HG02885 (cell line): ENCODE results near the gene RAX2.
"Not testable (repeated sequence)": the region's sequence is repeated elsewhere in the genome, so short reads cannot be mapped to it uniquely, and the experiment has no call there.

ENCODE experiments used
- ATAC-seq: cut with Tn5 transposase; IDR thresholded peaks from one replicate; pipeline ENCODE4 v1.9.1; 2021; ENCODE audit warnings: mild to moderate bottlenecking; ENCODE audit not compliant: unreplicated experiment, poor library complexity

RAX2 gene

DNA sequence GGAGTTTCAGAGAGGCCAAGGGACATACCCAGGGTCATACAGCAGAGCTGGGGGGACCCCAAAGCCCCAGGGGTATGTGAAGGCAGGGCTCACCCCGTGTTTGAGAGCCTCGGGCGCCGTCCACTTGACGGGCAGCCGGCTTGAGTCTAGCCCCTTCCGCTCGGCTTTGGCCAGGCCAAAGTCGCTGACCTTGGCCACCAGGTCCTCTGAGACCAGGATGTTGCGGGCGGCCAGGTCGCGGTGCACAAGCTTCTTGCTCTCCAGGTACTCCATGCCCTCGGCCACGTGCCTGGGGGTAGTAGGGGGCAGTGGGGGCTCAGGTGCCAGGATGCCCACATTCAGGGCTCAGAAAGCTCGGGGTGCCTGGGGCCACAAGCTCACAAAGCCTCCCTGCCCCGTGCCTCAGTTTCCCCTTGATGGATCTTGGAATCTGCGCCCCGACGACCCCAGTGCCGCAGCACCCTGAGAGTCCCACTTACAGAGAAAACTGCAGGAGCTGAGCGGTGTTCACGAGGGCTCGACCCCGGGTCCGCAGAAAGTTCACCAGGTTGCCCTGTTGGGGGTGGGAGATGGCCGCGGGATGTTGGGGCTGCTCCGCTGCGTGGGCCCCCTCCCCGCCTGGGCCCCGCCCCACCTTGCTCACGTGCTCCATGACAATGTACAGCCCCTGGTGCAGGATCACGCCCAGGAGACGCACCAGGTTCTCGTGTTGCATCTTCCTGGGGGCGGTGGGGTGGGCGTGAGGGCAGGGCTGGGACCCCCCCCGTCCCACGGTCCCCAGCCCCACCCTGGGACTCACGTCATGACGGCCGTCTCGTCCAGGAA lies 7.1 kb upstream of the RAX2 start:
- ATAC-seq = no peak

DNA sequence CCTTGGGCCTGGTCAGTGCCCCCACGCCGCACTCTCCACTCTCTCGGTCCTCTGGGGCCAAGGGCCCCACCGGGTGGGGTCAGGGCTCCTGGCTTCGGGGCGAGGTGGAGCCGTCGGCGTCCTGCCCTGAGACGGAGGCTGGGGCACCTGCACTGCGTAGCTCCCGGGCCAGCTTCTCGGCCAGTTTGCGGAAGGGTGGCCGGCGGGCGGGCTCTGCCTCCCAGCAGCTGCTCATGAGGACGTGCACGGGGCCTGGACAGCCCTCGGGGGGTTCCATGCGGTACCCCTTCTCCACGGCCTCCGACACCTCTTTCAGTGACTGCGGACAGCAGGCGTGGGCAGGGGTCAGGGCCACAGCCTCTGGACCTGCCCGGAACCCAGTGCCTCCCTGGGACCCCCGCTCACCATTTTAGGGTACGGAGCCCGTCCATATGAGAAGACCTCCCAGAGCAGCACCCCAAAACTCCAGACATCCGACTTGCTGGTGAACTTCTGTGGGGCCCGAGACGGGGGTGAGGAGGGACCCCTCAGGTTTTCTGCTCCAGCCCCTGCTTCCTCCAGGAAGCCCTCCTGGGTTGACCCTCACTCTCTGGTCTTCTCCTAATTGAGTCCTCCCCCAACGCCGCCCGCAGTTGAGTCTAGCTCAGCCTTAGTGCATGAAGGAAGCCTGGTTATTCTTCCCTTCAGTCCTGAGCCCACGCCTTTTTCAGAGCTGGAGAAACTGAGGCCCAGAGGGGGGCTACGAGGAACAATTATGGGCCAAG lies 6.3 kb upstream of the RAX2 start:
- no peak for ATAC-seq

DNA sequence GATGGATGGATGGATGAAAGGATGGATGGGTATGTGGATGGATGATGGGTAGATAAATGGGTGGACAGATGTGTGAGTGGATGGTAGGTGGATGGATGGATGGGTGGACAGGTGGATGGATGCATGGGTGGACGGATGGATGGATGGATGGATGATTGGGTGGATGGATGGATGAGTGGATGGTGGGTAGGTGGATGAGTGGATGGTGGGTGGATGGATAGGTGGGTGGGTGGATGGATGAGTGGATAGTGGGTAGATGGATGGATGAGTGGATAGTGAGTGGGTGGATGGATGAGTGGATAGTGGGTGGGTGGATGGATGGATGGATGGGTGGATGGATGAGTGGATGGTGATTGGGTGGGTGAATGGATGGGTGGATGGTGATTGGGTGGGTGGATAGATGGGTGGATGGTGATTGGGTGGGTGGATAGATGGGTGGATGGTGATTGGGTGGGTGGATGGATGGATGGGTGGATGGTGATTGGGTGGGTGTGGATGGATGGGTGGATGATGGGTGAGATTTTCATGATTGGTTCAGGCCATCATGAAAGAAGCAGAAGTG lies 4.5 kb upstream of the RAX2 start:
- ATAC-seq = no peak

DNA sequence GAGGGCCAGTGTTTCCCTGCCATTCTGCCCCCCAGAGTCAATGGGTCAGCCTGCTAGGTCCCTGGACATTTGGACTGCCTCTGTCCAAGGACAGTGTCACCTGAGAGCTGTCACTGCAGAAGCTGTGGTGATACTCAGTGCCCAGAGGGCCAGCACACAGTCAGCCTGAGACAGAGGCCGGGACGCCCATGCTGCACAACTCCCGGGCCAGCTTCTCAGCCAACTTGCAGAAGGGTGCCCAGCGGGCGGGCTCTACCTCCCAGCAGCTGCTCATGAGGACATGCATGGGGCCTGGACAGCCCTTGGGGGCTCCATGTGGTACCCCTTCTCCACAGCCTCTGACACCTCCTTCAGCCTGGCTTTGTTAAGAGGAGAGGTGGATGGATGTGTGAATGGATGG lies 3.8 kb upstream of the RAX2 start:
- no peak for ATAC-seq

DNA sequence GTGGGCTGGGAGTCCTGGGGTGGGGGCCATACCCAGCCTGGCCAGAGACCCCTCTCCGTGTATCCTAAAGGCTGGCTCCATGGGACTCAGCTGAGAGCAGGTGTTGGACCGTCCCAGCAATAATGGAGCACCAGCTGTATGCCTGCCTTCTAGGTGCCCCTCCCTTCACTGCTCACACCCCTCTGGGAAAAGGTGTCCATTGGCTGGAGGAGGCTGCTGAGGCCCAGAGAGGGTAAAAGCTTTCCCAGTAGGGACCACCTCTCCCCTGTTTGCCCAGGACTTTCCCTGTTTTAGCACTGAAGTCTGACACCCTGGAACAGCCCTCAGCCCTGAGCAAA lies 3.3 kb upstream of the RAX2 start:
- no peak for ATAC-seq

DNA sequence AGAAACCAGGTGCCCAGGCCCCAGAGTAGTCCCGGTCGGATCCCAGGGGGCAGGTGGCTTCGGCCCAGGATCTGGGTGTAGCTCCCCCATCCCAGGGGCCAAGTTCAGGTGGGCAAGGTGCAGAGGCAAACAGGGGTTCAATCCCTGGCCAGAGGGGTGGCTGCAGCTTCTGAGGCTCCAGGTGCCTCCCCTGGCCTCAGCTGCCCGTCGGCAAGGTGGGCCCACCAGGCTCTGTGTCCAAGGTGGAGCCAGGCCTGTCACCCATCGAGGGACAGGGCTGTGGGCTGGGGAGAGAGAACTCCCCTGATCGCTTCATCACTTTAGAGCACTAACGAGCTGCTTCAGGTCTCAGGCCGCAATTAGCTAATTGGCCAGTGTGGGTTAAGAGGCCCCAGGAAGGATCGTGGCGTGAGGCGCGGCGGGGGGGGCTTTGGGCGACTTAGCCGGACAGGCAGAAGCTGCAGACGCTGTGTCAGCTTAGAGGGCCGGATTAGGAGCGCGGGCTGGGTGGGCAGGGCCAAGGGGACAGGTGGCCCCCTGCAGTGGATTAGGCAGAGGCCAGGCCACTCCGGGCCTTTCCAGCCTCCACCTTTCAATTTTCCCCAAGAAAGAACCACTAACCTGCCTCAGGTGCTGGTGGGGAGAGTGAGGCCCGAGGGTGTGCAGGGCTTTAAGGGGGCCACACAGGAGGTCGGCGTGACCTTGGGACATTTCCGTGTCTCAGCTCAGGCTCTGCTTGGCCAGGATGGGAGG lies 2.8 kb upstream of the RAX2 start:
- no peak for ATAC-seq

DNA sequence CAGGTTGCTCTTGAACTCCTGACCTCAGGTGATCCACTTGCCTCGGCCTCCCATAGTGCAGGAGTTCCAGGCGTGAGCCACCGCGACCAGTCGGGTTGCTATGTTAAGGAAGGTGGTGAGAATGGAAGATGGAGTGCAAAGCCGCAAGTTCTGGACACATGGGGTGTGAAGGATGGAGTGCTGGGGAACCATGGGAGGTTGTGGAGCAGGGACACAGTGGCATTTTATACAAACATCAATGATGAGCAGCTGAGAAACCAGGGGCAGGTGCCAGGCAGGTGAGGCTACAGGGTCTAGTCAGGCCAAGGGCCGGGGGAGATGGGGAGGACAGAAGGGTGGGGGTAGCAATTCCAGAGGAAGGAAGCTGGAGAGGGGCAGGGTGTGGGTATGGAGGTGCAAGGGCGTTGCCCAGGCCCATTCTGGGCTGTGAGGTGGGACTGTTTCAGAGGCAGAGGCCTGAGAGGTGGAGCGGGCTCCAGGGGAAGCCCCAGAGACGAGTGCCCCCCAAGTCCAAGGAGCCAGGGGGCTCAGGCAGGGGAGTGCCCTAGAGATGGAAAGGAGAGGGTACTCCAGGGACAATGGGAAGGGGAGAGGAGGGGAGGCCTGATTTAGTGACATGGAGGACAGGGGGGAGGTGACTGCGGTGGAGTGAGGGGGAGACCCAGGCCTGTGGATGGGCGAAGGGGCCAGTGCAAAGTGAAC lies 1.9 kb upstream of the RAX2 start:
- ATAC-seq = no peak

DNA sequence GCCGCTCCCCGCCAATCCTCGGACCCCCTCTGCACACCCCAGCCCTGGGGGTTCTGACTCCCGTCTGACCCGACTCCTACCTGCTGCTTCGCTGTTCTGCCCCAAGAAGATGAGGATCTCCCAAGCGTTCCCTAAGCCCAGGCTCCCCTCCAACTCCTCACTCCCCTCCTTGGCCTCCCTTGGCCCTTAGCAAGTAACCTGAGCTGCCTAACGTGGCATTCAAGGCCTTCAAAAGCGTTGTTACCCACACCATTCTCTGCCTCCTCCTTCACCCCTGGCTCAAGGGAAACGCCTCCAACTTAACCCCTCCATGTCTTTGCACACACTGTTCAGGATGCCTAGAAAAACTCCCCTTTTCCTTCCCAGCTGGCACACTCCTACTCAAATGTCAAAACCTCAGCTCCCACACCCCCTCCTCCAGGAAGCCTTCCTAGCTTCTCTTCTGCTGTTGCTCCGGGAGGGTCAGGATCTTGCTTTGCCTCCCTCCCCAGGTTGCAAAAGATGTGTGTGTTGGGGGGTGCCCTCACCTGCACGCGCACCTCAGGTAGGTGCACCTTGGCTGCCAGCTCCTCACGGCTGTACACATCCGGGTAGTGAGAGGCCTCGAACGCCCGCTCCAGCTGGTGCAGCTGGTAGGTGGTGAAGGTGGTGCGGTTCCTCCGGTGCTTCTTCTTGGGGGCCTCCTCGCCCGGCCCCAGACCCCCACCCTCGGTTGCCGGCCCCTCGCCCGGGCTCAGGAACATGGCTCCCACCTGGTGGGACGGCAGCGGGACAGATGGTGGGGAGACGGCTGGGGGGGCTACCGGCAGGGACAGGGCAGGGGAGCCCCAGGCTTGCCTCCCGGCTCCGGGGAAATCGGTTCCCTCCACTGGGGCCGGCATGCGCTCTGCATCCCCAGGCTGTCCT lies 775 bp downstream of the RAX2 start:
- no peak for ATAC-seq

DNA sequence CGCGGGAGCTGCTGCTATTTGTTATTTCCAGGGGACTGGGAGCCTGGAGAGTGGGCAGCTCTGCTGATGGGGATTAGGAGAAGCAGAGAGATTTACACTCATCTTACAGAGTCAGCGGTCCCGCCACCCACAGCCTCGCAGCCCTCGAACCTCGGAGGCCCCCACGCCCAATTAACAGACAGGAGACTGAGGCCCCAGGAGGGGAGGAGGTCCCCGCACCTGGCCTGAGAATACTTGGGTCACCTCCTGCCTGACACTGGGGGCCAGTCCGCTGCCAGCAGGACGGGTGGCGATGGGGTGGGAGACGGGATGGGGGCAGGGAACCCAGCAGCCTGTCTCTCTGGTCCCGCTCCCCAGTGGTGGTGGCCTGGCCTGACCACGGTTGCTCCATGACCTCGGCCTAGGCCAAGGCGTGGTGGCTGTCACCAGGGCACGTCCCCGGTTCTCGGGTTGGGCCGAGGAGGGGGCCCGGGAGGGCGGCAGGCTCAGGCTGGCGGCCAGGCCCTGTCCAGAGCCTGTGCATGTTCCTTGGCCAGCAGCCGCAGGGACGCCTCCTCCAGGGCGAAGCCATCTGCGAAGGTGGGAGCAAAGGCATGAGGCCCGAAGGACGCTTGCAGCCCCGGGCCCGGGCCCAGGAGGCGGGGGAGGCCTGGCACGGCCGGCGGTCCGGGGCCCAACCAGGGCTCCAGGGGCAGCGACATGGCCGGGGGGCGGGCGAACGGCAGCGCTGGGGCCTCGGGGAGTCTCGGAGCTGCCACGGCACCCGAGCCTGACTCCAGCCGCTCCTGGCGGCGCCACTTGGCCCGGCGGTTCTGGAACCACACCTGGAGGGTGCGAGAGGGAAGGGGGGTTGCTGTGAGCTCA lies 1.7 kb downstream of the RAX2 start:
- no peak for ATAC-seq

DNA sequence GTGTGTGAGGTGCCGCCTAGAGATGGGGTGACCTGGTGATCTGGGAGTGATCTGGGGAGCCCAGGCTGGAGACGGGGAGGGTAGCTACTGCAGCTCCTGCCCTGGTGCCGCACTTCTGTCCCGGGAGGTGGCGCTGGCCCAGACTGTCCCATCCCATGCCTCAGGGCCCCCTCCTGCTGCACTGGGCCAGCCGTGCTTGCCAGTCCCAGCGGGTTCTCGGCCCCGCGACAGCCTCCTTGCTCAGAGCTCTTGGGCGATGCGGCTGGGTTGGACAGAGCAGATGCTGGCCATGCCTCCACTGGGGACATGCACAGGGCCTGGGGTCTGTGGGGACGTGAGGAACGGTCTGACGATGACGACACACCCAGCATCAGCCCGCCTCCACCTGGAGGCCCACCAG lies 2.5 kb downstream of the RAX2 start:
- no peak for ATAC-seq

DNA sequence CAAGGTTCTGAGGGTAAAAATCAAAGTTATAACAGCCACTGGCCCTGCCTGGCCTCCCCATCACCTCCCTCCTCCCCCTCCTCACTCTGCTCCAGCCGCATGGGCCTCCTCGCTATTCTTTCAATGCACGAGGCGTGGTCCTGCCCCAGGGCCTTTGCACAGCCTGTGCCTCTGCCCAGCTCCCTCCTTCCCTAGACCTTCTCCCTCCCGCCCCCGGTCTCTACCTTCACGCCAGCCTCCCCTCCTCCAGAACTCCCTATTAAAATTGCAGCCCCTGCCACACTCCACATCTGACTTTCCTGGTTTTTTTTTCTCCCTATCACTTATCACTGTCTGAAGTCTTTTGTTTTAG lies 3.3 kb downstream of the RAX2 start:
- ATAC-seq = no peak

DNA sequence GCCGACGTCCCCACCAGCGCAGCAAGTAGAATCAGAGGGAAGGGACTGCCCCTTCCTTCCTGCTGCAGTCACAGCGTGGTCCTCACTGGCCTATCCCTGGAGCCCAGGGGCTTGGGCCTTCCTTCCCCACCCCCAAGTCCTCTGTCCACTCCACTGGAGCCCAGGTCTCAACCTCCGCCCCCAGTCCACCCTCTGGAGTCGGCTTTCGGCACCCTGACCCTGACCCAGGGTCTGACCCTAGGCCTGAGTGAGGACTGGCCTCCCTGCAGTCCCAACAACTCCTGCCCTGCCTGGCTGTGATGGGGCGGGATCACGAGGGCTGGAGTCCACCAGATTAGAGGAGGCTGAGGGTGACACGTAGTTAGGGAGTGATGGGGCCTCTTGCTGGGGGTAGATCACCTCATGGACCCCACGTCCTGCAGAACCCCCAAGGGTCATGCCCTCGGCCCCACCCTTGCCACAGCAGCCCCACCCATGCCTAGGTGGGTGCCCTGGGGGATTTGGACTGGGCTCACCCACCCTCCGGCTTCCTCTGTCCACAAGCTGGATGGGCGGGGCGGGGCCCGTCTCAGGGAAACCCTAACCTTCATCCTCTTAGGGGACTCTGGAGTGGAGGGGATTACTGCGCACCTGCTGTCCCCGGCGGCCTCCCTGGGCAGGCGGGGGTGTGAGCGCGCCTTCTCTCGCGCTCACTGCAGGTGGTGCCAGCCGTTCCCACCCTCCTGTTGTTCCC lies 3.8 kb downstream of the RAX2 start:
- no peak for ATAC-seq

DNA sequence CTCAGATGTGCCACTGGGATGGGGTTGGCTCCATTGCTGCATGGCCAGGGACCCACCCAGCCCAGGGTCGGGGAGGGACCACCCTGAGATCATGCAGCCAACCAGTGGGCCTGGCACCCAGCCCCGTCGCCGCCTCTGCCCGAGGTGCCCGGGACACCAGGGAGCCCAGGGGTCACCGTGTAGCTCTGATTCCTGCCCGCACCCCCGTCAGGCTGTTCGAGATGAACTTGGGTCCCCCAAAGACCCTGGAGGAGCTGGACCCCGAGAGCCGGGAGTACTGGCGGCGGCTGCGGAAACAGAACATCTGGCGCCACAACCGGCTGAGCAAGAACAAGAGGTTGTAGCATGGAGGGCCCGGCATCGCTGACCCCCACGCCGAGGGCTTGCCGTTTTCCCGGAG lies 5.0 kb downstream of the RAX2 start:
- ATAC-seq = no peak

DNA sequence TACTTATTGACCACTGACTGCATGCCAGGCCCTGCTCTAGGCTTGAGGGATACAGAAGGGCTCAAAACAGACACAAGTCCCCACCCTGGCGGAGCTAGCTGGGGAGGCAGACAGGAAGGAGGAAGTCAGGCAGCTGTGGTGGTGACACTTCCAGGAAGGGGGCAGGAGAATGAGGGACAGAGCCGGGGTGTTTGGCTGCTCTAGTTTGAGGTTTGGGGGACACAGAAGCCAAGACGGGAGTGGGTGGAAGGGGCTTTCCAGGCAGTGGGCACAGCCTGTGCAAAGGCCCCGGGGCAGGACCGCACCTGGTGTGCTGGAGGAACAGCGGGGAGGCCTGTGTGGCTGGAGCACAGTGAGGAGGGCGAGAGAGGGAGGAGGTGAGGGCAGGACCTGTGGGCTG lies 5.5 kb downstream of the RAX2 start:
- ATAC-seq = no peak

DNA sequence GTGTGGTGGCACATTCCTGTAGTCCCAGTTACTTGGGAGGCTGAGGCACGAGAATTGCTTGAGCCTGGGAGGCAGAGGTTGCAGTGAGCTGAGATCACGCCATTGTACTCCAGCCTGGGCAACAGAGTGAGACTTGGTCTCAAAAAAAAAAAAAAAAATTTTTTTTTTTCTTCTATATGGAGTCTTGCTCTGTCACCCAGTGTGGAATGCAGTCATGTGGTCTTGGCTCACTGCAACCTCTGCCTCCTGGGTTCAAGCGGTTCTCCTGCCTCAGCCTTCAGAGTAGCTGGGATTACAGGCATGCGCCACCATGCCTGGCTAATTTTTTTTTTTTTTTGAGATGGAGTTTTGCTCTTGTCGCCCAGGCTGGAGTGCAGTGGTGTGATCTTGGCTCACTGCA lies 6.3 kb downstream of the RAX2 start:
- not testable (repeated sequence) for ATAC-seq

DNA sequence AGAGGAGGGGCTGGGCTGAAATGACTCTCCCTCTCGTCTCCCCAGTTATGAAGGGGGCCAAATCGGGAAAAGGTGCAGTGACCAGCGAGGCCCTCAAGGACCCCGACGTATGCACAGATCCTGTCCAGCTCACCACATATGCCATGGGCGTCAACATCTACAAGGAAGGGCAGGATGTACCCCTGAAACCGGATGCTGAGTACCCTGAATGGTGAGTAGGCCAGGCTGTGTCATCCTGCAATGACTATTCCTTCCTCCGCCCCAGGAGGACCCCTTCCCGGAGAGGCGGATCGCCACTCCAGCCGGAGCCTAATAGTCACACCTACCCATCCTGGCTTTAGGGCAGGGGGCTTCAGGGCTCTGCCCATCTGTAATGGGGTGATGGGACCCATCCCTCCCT lies 6.9 kb downstream of the RAX2 start:
- no peak for ATAC-seq

DNA sequence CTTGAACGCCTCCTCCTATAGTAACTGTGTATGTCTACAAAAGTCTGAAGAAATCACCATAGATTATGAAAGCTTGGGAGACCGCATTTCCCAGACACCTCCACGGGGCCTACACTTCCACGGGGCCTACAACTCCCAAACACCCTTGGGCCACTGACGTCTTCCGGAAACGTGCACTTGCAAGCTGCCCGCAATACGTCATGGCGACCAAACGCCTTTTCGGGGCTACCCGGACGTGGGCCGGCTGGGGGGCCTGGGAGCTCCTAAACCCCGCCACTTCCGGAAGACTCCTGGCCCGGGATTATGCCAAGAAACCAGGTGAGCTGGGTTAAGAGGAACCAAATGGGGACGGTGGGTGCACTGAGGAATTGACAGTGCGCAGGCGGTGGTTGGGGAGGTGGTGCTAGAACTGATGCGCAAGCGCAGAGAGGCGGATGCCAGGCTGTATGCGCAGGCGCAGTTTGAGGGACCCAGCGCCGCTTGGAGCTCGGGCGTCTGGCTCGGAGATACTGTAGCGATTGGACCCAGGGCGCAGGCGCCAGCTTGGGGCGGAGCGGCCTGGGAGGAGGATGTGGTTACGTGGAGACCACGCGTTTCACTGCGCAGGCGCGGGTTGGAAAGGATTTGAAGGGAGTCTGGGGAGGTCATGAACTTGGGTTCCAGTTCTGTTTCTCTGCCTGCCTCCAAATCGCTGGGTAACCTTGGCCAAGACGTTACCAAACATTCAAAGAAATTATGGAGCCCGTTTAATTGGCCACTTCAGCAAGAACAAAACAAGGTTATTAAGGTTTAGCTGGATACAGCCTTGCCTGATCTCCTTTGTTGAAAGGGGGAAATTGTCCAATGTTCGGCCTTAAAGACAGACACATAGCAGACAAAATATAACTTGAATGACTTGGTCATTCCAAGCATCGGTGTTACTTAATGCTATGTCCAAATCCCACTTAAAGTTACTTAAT lies 9.2 kb downstream of the RAX2 start, which contains the start of gene MRPL54:
Gene MRPL54, plus strand, starts transcription at position 182 of the 959 bp plus-strand sequence. Its CDS starts 19 bp downstream, at position 201.
- peak; percentile 78 for ATAC-seq
